Medulla oblongata (tissue), 1 donor: ENCODE results near the gene GDF7.

ENCODE experiments used
- DNase-seq: peaks from one replicate; pipeline ENCODE4 v3.0.0-alpha.2; 2015; ENCODE audit errors: extremely low spot score

Gene GDF7

GRCh38 chr2:20666304-20667150 lies at the start of gene GDF7:
Gene GDF7, plus strand, starts transcription at chr2:20667144. Its CDS starts 96 bp downstream, at chr2:20667240.
- no peak for DNase-seq

DNA sequence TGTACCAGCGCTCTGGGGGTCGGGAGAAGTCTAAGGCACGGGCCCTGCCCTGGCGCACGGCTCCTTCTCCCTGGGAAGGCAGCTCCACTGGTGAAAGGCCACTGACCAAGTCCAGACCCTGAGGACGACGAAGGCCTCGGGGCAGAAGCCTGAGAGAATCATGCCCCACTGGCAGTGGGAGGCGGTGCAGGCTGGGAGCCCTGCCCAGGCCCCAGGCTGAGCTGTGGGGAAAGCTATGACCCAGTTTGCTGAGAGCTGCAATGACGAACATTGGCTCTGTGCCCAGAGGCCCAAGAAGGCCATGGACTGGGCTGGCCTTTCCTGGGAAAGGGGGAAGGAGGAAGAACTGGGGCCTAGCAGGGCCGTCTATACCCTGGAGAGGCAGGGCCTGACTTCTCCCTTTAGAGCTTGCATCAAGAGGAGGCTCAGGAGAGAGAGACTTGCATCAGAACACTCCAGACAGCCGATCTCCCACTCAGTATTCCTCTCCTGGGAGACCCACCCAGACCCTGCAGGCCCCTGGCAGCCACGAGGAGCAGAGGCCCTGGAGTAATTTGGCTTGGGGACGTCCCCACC lies 49.0 kb upstream of the GDF7 start:
- DNase-seq, result peak; percentile 99

DNA sequence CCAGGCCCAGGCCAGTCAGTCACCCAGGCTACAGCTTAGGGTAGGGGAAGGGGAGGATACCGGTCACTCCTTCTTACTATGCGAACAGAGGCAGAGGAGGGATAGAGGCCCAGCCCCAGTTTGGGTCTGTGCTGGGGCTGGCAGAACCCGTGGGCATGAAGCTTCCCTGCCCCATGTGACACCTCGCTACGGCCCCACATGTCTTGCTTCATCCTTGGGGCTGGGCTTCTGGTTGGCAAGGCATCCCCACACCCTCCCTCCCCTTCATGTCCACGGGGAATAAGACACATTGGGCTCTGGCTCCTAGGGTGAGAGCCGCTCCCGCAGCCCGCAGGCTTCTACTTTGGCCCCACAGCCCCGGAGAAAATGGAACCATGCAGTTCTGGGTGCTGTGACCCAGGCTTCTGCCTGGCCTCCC lies 48.5 kb upstream of the GDF7 start:
- peak; percentile 58 for DNase-seq

DNA sequence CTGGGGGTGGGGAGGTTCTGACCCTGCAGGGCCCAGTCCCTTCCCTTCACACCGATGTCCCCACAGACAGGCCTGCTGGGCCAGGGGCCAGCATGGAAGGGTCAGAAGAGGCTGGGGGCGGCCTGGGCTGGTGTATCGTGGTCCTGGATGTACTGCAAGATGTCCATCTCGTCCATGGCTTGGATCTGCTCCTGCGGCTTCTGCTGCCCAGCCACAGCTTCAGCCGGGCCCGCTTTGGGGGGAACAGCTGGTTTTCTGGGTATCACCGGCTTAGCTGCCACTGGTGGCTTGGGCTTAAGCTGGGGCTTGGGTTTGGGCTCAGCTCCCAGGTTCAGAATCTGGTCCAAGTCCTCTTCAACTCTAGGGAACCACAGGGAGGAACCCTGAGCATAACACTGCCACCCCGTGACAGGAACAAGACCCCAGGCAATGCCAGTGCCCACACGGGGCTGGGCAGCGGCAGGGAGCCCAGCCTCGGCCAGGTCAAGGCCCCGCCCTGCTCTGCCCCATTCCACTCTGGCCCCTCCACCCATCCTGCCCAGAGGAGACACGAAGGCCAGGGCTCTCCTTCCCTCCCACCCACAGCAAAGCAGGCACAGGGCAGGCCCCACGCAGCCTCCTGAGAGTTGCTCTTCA lies 47.9 kb upstream of the GDF7 start:
- no peak for DNase-seq

GRCh38 chr2:20619624-20620024 lies 47.3 kb upstream of the GDF7 start:
- no peak for DNase-seq

DNA sequence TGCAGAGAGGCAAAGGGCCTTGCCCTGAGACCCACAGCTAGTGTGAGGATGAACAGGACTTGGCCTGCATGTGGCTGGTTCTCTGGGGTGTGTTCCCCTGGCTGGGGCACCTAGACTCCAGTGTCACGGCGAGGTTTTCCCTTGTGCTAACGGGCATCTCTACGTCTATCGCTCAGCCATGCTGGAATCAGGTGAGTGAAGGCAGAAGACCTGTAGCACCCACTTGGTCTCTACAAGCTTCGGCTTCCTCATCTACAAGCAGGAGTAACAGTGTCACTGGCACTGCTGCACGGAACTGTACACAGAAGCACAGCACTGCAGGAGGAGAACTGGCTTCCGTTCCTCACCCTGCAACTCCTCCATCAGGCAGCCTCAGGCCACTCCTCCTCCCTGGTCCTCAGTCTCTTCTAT lies 46.7 kb upstream of the GDF7 start:
- DNase-seq, result no peak

- DNase-seq, result no peak
Observed at GRCh38 chr2:20620696-20621365, 46.1 kb upstream of the GDF7 start.

DNA sequence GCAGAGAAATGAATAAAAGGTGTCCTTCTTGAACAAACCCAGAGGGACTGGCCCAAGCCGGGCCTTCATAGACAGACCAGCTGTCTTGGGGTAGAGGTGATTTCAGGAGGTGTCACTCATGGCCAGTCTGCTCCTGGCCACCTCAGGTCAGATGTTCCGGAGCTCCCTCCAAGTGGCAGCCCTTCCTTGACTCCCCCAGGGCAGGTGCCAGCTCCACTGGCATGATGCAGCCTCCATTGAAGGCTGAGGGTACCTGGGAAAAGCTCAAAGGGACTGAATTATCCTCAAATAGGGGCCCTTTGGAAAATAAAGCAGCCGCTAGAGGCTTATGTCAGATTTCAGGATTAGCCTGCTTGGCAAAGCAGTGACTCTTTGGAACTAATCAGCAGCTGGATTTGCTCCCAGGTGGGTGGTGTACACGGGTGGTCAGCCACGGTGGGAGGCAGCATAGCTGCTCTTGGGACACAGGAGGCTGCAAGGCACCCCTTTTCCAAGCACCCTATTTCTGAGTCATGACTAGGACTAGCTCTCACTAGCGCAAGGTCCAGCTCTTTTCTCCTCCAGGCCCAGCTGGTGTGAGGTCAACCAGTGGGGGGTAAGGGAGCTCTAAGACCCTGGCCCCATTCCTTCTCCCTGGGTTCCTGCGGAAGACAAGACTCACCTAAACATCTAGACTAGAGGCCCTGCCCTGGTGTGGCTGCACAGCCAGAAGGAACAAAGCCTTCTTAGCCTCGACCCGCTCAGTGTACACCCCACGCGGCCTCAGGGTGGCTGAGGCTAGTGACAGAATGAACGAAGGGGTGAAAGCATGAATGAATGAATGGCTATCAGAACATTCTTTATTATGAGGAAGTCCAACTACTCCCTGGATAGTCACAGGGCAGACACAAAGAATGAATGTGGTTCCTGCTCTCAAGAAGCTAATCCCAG lies 45.3 kb upstream of the GDF7 start:
- no peak for DNase-seq

DNA sequence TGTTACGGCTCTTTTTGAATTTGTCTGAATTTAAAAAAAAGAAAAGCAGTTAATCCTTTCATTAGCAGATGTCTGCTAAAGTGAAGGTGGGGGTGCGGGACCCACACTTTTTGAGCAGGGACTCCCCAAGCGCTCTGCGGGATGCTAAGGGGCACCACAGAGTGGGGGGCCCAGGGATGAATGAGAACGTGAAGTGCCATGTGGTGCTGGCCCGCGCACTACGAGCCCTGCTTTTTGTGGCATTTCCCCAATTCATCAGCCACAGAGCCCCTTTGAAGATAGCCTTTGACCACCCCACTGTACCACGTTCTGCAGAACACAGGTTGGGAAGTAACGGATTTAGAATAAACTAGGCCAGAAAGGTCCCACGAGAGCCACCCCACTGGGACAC lies 44.7 kb upstream of the GDF7 start:
- no peak for DNase-seq

DNA sequence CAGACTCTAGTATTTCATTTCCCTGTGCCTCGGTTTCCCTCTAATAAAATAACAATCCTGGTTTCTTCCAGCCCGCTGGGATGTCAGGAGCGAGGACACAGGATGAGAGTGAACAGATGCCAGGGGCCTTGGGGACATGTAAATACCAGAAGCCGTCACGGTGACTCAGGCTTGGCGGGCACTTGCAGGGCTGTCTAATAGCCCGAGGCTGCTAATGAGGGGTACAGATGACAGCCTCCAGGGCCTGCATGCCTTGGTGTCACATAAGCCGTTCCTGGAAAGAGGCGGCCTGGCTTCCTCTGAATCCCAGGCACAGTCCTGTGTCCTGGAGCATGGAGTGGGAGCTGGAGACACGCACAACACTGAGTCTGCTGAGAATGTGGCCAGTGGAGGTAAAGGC lies 44.2 kb upstream of the GDF7 start:
- no peak for DNase-seq

DNA sequence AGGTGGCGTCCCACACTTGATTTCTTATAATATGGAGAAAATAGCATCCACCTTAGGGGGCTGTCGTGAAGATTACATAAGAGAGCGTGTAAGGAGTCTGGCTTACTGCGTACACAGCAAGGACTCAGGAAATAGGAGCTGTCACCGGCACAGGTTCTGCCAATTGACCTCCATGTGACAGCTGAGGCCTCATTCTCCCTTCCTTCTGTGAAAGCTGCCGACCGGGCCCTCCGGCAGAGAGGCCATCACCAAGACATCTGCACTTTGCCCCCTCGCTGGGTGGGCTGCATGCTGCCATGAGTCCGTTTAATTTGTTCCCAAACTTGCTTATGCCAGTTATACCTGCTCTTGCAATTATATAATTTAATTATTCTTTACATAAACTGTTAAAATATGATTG lies 43.7 kb upstream of the GDF7 start:
- no peak for DNase-seq

DNA sequence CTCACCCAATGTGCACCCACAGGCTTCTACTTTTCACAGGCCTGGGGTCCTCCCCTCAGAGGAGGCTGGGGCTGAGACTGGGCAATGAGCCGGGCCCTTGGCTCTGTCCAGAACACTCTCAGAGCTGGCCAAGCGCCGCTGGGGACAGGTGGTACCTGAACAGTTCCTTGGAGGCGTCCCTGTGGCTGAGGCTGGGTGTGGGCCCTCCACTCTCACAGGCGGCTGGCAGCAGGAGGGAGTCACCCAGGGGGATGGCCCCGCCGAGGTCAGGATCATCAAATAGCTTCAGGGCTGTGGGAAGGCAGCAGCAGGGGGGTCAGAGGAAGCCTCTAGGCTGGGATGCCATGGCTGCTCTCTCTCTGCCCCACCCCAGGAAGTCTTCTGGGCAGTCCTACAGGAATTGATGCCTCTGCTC lies 43.2 kb upstream of the GDF7 start:
- DNase-seq, result no peak

- DNase-seq, result no peak
Observed at GRCh38 chr2:20624156-20624883, 42.6 kb upstream of the GDF7 start.

GRCh38 chr2:20624884-20625485 lies 42.0 kb upstream of the GDF7 start:
- no peak for DNase-seq

DNA sequence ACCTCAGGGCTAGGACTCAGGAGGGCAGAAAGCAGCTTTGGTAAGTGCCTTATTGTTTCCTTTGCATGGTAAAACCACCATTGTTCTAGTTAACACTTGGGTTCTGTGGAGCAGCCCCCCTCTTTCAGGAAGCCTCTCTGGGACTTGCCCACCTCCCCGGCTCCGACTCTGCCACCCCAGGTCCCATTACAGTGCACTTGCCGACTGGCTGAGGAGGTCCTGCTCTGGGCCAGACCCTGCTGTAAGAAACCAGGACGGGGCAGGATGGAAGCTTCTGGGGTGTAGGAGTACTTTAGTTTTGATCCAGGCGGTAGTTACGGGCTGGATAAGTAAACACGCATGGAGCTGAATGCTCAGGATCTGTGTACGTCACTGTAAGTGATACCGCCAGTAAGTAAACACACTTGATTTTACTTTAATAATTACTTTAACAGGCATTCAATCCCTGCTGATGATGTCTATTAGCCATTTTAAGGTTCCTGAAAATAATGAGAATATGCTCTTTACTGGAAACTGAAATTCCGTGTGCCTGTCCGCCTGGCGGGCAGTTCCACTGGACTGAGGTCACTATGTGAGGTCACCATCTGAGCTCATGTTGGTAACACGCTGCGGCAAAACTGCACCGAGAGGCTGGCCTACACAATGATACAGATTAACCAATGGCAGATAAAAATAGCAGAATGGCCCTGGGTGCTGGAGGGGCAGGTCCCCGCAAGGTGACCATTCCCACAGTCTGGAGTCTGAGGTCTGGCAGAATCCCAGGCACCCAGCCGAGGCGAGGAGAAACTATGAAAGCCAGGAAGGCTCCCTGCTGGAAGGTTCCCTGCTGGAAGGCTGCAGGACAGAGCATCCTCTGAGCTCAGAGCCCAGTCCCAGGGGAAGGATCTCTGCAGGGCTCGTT lies 41.2 kb upstream of the GDF7 start:
- no peak for DNase-seq

- DNase-seq, result no peak
Observed at GRCh38 chr2:20626392-20626697, 40.6 kb upstream of the GDF7 start.

GRCh38 chr2:20626698-20627513 lies 40.0 kb upstream of the GDF7 start:
- DNase-seq, result no peak

- no peak for DNase-seq
Observed at GRCh38 chr2:20627712-20628380, 39.1 kb upstream of the GDF7 start.
